HG02840 (cell line): Measurements from ENCODE around the gene TTC36.
A peak's percentile ranks its signal among the peaks of the same experiment; 100 is the strongest.
"Not testable (repeated sequence)": the region's sequence is repeated elsewhere in the genome, so short reads cannot be mapped to it uniquely, and the experiment has no call there.

Experiments
- ATAC-seq: cut with Tn5 transposase; IDR thresholded peaks from one replicate; pipeline ENCODE4 v1.9.1; 2021; ENCODE audit warnings: mild to moderate bottlenecking, moderate library complexity, moderate number of reproducible peaks; ENCODE audit not compliant: unreplicated experiment, low FRiP score

TTC36 gene, protein sequence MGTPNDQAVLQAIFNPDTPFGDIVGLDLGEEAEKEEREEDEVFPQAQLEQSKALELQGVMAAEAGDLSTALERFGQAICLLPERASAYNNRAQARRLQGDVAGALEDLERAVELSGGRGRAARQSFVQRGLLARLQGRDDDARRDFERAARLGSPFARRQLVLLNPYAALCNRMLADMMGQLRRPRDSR

DNA sequence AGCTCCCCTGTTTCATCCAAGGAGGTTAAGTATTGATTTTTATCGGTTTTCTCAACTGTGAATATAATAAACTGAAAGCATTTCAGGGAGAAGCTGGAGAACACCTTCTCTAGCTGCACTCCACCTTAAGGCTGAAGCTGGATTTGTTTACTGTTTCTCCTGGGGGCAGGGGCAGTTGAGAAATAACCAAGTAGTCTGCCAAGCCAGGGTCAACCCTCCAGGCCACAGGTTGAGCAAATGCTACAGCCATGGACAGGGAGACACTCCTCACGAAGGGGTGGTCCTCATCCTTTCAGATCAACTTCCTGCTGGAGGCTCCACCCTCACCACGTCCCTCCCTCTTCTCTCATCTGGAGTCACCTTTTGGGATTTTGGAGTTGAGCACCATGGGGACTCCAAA is at the start of gene TTC36:
Gene TTC36, plus strand, starts transcription at position 366 of the 400 bp plus-strand sequence. Its CDS starts 21 bp downstream, at position 387.
- ATAC-seq = no peak

DNA sequence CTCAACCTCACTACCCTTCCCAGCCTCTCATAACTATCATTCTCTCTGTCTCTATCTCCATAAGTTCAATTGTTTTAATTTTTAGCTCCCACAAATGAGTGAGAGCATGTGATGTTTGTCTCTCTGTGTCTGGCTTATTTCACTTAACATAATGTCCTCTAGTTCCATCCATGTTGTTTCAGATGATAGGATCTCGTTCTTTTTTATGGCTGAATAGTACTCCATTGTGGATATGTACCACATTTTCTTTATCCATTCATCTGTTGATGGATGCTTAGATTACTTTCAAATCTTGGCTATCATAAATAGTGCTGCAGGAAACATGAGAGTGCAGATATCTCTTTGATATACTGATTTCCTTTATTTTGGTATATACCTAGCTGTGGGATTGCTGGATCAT is 46.0 kb upstream of the TTC36 start:
- not testable (repeated sequence) for ATAC-seq

DNA sequence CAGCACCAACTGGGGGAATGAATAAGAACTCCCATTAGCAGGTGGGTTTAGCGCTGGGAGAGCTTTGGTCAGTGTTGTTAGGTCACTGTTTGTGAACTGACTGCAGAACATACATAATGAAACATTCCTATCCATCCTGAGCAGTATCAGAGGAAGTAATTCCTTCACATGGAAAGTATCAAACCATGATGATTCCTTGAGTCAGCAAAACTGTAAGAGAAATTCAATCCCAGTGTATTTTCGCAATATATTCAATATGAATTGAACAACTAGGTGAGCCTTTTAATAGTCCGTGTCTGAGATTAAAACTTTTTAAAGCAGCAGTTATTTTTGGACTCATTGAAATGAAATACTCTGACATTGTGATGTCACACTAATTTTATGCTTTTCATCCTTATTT is 42.9 kb upstream of the TTC36 start:
- ATAC-seq = no peak

DNA sequence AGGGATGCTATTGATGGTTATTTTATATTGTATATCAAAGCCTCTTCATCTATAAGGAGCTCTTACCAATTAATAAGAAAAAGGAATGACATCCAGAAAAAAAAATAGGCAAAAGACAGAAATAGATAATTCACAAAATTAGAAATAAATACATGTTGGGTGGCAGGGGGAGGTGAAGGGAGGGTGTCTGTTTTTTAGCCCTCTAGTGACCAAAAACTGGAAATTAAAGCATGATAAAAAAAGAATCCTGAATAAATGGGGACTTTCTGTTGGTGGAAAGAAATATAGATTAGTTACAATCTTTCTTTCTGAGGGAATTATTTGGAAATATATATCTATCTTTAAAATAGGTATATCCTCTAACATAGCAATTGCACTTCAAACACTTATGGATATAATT is 42.0 kb upstream of the TTC36 start:
- ATAC-seq = no peak

DNA sequence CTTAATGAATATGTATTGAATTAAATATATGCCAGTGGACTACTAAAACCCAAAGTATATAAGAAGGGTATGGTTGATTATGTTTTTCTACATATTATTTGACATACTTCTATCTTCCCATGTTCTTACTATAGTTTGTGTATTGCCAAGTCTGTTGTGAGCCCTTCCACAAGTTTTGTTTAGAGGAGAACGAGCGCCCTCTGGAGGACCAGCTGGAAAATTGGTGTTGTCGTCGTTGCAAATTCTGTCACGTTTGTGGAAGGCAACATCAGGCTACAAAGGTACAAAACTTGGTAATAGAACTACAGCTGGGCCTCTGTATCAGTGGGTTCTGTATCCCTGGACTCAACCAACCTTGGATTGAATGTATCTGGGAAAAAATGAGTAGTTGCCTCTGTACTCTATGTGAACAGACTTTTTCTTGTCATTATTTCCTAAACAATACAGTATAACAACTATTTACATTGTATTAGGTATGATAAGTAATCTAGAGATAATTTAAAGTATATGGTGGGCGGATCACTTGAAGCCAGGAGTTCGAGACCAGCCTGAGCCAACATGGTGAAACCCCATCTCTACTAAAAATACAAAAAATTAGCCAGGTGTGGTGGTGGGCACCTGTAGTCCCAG is 38.7 kb upstream of the TTC36 start:
- ATAC-seq = no peak

DNA sequence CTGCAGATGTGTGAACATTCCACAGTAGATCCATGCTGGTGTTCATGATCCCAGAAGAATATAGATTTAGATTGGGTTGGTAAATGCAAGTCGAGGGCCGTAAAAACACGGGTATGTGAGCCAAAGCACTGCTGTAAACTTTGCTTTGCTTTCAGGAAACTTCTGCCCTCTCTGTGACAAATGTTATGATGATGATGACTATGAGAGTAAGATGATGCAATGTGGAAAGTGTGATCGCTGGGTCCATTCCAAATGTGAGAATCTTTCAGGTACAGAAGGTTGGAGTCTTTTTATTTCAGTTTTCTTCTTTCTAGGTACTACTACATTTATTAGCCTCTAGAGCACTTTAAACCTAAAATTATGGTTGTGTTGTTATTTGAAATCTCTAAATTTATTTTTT is 36.2 kb upstream of the TTC36 start:
- ATAC-seq = no peak

DNA sequence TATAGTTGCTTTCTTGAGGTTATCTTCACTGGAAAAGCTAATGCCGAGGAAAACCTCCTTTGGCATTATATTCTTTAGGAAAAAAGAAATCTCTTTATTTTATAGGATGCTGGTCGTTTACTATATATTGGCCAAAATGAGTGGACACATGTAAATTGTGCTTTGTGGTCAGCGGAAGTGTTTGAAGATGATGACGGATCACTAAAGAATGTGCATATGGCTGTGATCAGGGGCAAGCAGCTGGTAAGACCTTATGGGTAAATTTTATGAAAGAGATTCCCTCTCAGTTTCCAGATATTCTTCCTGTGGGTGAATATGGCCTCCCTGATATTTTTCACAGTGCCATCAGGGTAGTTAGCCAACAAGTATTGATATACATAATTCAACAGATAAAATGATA is 29.4 kb upstream of the TTC36 start:
- ATAC-seq = no peak

DNA sequence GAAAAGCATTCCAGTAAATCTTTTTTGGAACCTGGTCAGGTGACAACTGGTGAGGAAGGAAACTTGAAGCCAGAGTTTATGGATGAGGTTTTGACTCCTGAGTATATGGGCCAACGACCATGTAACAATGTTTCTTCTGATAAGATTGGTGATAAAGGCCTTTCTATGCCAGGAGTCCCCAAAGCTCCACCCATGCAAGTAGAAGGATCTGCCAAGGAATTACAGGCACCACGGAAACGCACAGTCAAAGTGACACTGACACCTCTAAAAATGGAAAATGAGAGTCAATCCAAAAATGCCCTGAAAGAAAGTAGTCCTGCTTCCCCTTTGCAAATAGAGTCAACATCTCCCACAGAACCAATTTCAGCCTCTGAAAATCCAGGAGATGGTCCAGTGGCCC is 24.1 kb upstream of the TTC36 start:
- ATAC-seq = no peak

DNA sequence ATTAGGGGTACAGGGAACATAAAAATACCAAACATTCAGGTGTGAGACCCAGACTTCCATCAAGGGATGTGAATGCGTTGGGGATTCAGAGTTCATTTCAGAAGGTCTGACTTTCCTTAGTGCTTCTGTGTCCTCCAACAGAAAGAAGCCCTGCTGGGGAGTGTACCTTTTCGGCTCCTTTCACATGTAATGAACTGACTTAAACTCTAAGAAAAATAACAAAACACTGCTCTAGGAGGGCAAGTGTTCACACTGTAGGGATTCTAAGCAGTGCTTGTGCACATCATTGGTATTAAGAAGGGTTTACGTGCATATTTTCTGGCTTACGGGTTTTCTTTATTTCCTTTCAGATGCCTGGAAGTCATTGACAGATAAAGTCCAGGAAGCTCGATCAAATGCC is 15.7 kb upstream of the TTC36 start:
- ATAC-seq = no peak

DNA sequence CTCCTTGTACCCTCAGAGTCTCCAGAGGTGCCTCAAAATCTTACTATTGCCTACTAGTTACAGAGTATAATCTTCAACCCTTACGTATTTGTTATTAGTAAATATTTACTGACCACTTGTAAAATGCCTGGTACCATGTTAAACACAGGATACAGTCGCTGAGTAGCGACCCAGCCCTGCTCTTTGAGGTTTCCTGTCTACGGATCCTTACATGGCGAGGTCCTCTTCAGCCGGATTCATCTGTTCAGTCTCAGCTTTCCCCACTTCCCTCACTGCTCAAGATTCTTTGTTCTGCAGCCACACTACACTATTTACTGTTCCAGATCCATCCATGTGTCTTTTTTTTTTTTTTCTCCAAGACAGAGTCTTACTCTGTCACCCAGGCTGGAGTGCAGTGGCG is 13.2 kb upstream of the TTC36 start:
- no peak for ATAC-seq

DNA sequence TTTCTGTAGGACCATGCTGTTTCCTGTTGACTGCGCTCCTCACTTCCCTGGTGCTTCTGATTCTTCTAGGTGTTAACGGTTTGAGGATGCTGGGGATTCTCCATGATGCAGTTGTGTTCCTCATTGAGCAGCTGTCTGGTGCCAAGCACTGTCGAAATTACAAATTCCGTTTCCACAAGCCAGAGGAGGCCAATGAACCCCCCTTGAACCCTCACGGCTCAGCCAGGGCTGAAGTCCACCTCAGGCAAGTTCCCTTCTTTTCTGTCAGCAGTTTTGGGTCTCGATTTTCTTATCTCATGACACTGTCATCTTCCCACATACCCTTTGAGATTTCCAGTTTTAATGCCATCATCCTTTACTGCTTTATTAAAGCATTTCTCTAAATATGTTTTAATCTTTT is 7.7 kb upstream of the TTC36 start:
- no peak for ATAC-seq

DNA sequence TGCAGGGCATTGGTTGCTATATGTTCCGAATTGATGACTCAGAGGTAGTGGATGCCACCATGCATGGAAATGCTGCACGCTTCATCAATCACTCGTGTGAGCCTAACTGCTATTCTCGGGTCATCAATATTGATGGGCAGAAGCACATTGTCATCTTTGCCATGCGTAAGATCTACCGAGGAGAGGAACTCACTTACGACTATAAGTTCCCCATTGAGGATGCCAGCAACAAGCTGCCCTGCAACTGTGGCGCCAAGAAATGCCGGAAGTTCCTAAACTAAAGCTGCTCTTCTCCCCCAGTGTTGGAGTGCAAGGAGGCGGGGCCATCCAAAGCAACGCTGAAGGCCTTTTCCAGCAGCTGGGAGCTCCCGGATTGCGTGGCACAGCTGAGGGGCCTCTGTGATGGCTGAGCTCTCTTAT is 5.4 kb upstream of the TTC36 start:
- no peak for ATAC-seq

DNA sequence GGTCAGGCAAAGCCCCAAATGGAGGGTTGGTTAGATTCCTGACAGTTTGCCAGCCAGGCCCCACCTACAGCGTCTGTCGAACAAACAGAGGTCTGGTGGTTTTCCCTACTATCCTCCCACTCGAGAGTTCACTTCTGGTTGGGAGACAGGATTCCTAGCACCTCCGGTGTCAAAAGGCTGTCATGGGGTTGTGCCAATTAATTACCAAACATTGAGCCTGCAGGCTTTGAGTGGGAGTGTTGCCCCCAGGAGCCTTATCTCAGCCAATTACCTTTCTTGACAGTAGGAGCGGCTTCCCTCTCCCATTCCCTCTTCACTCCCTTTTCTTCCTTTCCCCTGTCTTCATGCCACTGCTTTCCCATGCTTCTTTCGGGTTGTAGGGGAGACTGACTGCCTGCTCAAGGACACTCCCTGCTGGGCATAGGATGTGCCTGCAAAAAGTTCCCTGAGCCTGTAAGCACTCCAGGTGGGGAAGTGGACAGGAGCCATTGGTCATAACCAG is 4.7 kb upstream of the TTC36 start:
- no peak for ATAC-seq

DNA sequence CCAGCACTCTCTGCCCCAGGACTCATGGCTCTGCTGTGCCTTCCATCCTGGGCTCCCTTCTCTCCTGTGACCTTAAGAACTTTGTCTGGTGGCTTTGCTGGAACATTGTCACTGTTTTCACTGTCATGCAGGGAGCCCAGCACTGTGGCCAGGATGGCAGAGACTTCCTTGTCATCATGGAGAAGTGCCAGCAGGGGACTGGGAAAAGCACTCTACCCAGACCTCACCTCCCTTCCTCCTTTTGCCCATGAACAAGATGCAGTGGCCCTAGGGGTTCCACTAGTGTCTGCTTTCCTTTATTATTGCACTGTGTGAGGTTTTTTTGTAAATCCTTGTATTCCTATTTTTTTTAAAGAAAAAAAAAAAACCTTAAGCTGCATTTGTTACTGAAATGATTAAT is 2.9 kb upstream of the TTC36 start:
- no peak for ATAC-seq

DNA sequence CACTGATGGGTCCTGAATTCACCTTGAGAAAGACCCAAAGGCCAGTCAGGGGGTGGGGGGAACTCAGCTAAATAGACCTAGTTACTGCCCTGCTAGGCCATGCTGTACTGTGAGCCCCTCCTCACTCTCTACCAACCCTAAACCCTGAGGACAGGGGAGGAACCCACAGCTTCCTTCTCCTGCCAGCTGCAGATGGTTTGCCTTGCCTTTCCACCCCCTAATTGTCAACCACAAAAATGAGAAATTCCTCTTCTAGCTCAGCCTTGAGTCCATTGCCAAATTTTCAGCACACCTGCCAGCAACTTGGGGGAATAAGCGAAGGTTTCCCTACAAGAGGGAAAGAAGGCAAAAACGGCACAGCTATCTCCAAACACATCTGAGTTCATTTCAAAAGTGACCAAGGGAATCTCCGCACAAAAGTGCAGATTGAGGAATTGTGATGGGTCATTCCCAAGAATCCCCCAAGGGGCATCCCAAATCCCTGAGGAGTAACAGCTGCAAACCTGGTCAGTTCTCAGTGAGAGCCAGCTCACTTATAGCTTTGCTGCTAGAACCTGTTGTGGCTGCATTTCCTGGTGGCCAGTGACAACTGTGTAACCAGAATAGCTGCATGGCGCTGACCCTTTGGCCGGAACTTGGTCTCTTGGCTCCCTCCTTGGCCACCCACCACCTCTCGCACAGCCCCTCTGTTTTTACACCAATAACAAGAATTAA is 2.4 kb upstream of the TTC36 start:
- no peak for ATAC-seq

DNA sequence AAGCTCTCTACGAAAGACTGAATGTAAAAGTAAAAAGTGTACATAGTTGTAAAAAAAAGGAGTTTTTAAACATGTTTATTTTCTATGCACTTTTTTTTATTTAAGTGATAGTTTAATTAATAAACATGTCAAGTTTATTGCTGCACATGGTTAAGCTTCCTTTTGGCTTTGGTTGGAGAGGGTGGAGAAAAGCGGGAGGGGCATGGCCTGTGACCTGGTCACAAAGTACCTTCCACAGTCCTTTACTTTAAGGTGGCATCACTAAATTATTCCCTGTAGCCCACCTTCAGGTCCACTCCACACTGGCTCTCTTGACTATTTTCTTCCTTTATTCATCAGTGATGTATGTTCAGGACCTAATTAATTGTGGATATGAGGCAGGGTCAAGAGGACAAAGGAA is 586 bp upstream of the TTC36 start:
- no peak for ATAC-seq

DNA sequence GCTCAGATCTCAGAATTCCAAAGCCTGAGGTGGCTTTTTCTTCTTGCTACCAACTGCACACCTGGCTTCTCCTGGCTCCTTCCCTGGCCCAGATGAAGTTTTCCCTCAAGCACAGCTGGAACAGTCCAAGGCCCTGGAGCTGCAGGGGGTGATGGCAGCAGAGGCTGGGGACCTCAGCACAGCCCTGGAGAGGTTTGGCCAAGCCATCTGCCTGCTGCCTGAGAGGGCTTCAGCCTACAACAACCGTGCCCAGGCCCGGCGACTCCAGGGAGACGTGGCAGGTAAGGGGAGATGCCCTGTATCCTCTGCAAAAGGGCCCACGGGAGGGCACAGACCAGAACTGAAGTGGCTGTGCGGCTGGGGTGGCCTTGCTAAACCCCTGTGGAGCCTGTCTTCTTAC is 1.2 kb downstream of the TTC36 start:
- no peak for ATAC-seq

DNA sequence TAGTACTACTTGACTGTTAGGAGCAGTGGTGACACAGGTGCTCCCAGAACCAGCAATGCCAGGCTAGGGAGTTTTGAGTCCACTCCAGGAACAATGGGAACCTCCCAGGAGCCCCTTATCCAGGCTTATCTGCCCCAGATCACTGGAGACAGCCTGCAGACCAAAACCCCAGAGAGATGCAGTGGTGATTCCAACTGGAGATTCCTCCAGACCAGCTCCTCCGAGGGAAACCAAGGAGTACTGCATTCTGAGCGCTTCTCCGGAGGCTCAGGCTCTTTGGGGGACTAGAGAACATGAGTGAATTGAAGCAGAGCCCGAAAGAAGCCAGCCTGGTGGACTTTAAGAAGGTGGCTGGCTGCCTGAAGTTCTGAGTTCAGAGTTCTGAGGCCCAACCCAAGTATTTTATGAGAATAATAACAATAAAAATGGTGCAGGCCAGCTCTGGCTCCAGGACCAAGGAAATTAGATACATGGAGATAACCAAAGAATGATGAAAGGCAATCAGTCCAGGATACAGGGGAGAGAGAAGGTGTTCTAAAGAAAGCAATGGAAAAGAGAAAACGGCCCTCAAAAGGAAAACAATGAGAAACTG is 2.4 kb downstream of the TTC36 start:
- ATAC-seq = no peak

DNA sequence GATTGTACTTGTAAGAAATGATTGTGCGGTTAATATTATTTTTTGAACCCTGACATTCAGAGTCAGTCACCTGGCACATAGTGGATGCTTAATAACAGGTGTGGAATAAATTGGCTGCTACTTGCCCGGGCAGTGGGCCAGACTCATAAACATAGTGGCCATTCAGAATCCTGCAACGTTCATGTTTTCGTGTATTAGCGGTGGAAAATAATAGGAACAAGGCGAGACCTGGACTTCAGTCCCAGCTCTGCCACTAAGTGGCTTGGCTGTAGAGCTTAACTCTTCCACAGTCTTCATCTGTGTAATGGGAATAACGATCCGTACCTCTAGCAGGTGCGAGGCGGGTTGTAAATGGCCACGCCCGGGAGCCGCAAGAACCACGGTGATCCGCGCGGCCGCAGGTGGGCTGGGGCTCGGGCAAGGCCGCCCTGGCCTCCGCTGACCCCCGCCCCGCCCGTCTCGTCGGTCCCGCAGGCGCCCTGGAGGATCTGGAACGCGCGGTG is 3.0 kb downstream of the TTC36 start:
- ATAC-seq = peak; percentile 5

DNA sequence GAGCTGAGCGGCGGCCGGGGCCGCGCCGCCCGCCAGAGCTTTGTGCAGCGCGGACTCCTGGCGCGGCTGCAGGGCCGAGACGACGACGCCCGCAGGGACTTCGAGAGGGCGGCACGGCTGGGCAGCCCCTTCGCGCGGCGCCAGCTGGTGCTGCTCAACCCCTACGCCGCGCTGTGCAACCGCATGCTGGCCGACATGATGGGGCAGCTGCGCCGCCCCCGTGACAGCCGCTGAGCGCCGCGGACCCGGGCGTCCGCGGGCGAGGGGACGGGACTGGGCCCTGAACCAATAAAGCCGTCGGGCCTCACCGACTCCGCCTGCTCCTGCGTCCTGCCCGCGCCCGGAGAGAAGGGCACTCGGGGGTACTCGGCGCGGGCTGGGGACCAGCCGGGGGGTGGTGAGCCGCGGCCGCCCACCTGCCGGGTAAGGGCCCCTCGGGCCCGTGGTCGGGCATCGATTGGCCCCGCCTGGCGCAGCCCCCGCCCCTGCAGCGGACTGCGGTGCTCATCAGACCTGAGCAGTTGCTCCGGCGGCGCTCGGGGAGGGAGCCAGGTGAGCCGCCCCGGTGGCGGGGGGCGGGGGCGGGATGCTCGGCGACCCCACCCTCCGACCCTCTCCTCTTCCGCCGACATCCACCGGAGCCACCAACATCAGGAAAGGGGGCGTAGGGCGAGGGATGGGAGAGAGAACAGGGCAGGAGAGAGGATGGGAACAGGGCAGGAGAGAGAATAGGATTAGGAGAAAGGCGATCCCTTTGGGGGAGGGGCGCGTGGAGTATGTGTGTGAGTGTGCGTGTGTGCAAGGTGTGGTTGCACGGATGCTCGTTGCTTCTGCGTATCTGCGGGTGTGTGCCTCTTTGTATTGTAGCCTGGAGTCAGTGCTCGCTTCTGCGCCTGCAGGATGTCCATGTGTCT is 3.7 kb downstream of the TTC36 start, which contains the start of gene TMEM25:
Gene TMEM25, plus strand, starts transcription at position 510 of the 914 bp plus-strand sequence. CDS start 610 bp downstream, outside the sequence.
- peak; percentile 57 for ATAC-seq
